HPDE6-E6E7 (cell line): Measurements from ENCODE around the gene C3orf49.

ENCODE experiments used
- DNase-seq: peaks from one replicate; pipeline ENCODE4 v3.0.0; 2011; ENCODE audit warnings: missing footprints; ENCODE audit errors: extremely low spot score

C3orf49 gene, protein sequence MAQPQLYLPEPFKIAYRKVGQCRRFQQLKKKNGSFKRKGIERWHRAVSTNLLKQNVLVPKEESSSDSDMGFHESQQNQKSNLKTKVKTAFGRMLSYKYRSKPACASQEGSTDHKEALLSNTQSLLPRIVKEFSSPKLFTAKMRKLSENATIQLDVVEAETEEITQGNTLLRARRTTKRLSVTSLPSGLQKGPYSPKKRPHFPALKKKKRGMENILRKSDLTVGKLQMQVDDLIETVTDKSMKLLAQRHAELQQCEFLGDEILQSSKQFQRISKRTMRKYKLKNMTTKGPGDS

DNA sequence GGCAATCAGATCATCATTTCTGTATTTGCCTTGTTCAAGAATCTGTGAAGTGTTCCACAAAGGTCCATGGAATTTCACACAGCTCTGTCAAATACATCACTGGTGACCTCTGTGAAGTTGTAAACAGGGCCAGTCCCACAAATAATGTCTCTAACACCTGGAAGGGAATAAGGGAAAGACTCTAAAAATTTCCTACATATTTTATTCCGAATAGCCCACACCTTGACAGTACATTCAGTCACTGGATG lies at the start of gene C3orf49:
Gene C3orf49, plus strand, starts transcription at position 149 of the 248 bp plus-strand sequence. CDS start 173 bp downstream, outside the sequence.
- no peak for DNase-seq

DNA sequence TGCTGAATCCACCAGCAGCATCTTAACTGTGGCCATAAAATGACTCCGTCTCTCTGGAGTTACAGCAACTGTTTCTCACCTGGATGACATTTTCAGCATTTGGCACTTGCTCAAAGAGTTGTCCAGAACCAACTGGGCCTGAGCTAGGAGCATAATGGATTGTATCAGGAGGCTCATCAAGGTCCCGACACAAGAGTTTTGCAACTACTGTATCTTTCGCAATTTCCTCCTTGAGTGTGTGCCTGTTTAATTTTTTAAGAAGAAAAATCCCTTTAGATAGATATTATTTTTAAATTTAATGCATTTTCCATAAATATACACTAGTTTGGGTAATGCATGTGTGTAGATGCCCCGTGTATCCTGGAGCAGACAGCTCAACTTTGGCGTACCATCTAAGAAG lies 44.3 kb upstream of the C3orf49 start:
- no peak for DNase-seq

DNA sequence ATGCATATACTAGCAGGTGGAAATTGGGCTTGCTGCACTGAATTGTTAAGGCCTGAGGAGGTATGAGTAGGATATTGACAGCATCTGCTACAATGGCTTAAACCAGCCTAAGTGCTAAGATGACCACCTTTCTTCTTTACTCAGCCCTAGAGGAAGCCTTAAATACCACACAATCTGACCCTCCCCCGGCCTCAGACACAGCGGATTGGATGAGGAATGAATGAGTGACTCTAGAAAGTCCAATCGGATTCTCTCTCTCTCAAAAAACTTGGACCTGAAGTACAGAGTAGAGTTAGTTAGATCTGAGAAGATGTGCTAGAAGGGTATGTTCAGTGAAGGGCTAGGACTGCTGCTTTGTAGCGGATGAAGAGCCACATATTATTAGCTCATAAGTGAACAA lies 39.9 kb upstream of the C3orf49 start:
- no peak for DNase-seq

DNA sequence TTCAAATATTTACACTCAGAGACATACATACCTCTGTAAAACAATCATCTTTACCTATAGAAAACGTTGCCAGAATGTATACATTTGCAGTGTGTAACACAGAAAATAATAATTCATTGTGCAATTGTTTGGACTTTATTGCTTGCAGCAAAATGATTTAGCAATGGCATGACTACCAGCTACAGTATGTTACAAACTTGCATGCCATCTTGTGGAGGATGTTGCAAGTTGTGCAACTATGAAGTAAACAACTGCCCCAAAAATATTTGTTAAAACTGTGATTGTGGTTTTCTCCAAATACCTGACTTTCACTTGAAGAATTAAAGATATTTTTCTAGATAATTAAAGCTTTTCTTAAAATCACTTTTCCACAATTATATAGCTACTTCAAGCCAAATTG lies 27.1 kb upstream of the C3orf49 start:
- DNase-seq = peak; percentile 6

DNA sequence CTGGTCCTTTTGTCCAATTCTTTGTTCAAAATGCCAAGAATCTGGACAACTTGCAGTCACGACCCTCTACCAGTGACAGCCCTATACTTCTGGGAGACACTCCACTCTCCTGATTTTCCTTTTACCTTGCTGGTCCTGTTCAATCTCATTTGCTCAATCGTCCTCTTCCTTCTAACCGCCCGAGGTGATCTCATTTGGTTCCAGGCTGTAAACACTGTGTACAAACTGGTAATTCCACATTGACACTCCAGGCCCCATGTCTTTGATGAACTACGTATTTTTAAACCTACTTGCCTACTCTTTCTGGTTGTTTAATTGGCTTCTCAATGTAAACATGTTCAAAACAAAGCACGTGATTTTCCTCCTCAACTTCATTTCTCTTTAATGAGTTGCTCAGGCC lies 23.7 kb upstream of the C3orf49 start:
- DNase-seq = no peak

DNA sequence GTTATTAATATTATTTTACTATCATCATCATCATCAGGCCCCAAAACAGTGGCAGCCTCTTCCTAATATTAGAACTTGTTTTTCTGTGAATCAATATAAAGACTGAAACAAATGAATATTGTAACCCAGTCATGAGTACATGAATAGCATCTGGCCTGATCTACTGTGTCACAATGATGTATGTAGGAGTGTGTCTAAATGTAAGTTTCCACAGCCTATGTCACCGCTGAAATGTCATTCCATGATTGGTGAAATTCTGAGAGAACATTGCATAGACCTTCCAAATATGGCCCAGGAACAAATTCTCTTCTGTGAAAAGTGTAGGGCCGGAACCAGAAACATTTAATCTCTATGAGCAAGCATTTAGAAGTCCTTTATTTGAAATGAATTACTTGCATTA lies 20.6 kb upstream of the C3orf49 start:
- no peak for DNase-seq

DNA sequence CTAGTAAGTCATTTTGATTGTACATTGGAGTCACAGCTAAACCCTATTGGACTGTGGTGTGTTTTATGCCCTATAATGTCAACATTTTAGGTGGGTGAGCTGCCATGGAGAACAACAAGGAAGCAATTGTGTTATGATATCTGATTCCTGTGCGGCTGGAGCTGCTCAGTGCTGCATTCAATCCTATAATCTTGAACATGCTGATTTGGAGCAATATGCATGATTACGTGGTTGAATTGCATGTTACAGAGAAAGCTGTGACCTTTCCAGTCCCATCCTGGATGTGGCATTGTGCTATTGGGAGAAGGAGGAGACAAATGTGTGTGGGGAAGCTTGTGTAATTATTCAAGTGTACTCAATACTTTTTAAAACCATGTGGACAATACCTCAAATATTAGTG lies 20.1 kb upstream of the C3orf49 start:
- DNase-seq = no peak

DNA sequence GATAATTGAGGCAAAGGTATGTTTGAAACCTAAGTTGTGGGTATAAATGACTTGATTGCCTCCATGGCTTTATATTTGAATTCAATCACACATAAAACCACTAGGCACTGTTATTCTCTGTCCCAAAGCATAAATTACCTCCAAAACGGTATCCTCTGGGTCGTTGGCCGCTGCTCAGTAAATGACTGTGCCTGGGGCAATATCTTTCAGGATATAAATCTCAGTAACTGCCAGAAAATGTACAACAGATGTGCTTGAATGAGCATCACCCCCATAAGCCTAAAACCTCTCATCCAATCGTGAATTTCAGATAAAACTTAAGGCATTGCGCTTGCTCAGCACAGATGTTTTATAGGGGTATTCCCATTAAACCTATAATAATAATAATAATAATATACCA lies 19.0 kb upstream of the C3orf49 start:
- no peak for DNase-seq

DNA sequence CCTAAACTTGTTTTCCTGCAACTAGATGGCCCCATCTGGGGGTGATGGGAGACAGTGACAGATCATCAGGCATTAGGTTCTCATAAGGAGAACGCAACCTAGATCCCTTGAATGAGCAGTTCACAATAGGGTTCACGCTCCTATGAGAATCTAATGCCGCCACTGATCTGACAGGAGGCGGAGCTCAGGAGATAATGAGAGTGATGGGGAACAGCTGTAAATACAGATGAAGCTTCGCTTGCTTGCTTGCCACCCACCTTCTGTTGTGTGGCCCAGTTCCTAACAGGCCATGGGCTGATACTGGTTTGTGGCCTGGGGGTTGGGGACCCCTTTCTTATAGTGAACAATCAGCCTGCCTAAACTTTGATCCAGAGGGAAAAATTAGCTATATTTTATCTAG lies 15.2 kb upstream of the C3orf49 start:
- no peak for DNase-seq

DNA sequence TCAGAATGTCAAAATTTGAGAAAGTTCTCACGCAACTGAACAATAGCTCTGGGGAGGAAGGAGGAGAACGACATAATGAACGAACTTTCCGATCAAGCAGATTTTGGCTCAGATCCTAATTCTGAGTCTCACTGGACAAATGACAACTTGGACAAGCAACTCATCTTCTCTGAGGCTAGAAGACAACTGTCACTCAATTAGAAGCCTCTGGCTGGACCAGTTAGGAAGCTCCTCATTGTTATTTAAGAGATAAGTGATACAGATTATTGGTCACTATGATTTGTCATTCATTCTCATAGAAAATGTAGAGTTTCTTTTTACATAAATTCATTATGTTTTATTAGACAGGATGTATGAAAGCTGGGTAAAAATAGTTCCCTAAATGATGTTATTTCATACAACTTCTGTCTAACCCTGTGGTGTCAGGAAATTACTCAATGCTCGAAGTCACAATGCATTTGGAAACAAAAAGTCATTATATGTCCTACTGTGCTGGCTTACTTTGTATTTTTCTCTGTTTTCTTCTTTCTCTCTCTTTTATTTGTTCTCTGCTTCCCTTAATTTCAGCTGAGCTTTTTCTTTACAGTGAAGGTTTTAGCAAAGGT lies 11.0 kb upstream of the C3orf49 start:
- DNase-seq = no peak

DNA sequence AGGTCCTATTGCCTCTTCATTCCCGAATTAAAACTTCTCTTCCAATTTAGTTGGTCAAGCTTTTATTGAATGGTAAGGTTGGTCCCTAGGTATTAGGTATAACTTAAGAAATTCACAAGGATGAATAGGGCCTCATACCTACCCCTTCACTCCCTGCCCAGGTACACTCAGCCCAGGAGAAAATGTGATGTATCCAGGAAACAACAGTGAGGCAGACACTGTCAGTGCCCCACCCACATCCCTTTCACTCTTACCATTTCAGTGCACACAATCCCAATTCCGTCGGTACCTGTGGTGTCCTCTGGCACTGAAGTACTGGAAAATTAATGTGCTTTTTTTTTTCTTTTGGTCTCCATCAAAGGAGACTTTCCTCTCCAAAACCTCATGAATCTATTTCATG lies 10.5 kb upstream of the C3orf49 start:
- DNase-seq = no peak

DNA sequence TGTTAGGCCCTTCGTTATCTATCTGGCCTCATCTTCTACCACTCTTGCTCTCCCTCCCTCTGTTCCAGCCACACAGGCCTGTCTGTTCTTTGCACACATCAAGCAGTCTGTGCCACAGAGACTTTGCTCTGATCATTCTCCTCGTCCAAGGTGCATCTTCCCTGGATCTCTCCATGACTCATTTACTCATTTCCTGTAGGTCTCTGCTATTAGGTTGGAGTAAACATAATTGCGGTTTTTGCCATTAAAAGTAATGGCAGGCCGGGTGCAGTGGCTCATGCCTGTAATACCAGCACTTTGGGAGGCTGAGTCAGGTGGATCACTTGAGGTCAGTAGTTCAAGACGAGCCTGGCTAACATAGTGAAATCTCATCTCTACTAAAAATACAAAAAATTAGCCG lies 9.5 kb upstream of the C3orf49 start:
- DNase-seq = peak; percentile 25

DNA sequence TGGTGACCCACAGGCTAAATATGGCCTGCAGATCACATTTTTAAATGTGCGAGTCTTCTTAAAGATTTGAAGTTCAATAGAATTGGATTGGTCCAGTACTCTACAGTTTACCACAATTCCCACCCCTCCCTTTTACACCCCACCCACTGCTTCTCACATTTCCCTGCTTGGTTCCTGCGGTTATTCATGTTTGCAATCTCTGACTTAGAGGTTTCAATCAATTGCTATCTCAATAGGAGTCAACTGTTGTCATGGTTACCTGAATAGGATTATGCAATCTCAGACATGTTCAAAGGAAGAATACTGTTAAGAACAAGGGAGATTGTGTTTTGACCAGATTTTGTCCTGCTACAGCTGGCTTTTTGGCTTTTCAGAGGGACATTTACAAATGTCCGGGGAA lies 4.9 kb upstream of the C3orf49 start:
- DNase-seq = no peak

DNA sequence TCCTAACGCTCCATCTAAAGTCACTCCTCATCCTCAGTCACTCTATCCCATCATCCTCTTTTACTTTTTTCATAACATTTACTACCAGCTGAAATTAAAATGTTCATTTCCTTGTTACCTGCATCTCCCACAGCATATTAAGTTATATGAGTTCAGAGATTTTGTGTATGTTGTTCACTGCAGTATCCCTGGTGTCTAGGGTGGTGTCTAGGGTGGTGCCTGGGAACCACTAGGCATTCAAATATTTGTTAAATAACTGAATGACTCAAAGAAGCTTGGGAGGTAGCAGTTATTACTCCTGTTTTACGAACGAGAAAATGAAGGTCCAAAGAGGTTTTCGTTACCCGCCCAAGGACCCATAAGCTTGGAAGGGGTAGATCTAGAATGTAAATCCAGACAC lies 1.9 kb upstream of the C3orf49 start:
- DNase-seq = no peak

DNA sequence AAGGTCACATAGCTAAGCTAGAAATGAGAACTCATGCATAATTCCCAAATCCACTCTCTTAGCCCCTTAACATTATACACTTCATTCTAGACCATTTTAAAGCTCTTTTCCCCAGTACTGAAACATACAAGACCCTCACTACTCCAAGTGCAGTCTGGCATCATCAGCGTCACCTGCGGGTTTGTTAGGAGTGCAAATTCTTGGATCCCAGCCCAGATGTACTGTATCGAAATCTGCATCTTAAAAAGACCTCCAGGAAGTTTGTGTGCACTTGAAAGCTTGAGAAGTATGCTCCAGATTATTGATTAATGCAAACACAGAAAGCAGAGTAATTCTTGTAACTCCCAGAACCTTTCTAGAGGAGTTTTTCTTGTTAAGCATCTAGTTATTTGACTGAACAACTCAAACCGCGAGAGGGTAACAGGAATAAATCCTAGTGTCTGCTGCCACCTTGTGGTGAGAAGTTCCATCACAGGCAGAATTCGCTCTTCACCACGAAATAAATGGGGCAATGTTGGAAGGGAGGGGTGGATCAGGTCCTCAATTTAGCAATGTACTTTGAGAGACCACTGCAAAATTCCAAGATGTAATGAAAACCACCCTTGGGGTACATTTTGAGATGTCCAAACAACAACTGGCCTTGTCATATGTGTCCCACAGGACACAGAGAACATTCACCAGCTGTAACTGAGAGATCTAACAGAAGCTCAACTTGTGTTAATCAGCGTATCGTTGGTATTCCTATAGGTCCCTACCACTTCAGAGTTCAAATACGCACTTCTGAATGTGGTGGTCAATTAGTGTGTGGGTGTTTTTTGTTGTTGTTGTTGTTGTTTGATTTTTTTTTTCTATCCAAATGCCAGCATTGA lies 583 bp upstream of the C3orf49 start:
- DNase-seq = no peak

DNA sequence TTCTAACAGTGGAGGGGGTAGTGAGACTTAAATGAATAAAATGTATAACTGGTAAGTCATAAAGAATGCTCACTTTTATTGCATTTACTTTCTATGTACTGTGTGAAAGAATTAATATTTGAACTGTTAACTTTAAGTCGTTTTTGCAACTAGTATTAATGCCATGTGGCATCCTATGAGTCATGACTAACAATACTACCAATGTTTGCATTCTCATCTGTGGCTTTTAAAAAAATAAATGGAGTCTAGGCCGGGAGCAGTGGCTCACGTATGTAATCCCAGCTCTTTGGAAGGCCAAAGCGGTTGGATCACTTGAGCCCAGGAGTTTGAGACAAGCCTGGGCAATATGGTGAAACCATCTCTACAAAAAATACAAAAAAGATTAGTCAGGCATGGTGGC lies 5.2 kb downstream of the C3orf49 start:
- DNase-seq = peak; percentile 6

DNA sequence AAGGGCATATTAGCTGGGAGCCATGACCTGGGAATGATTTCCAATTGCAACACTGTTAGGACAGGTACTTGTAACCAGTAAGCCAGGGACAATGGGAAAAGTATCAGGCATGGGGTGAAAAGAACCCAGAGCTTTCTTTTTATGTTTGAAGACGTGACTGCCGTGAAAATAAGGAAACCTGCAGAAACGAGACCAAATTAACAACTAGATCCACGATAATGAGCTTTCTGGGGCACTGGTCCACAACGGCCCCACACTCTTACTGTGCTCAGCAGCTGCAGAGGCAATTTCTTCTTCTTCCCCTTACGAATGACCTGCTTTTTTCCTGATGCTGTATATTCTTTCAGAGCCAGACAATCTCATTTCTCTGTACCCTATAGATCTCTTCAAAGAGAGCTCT lies 11.4 kb downstream of the C3orf49 start:
- DNase-seq = no peak

DNA sequence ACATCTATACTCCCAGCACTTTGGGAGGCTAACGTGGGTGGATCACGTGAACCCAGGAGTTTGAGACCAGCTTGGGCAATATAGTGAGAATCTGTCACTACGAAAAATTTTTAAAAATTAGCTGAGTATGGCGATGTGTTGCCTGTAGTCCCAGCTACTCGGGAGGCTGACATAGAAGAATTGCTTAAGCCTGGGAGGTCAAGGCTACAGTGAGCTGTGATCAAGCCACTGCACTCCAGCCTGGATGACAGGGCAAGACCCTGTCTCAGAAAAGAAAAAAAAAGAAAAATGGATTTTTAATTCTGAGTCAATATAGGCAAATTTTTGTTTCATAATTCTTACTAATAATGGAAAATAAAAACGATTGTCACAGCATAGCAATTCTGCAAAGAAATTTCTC lies 13.3 kb downstream of the C3orf49 start:
- DNase-seq = no peak

DNA sequence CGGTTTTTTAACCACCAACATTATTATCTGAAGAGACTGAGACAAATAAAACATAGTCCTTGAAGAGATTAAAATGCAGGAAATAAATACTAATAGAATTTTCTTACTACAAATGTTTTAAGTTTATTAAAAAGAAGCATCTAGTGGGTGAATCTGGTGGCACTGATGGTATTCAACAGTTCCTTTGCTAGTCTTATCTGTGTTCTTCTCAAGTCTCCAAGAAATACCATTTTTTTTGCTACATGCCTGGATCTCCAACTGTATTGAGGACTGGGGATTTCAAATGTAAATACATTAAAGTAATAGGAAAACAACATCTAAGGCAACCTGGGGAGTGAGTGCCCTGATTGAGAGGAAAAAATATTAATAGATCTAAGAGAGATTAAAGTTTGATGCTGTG lies 22.6 kb downstream of the C3orf49 start:
- no peak for DNase-seq

DNA sequence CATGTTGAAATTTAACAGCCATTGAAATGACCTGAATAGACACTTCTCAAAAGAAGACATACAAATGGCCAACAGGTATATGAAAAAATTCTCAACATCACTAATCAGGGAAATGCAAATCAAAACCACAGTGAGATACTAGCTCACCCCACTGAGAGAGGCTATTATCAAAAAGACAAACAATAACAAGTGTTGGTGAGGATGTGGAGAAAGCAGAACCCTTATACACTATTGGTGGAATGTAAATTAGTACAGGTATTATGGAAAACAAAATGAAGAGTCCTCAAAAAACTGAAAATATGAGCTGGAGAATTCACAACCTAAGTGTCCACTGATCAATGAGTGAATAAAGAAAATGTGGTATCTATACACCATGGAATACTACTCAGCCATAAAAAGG lies 23.0 kb downstream of the C3orf49 start:
- no peak for DNase-seq

DNA sequence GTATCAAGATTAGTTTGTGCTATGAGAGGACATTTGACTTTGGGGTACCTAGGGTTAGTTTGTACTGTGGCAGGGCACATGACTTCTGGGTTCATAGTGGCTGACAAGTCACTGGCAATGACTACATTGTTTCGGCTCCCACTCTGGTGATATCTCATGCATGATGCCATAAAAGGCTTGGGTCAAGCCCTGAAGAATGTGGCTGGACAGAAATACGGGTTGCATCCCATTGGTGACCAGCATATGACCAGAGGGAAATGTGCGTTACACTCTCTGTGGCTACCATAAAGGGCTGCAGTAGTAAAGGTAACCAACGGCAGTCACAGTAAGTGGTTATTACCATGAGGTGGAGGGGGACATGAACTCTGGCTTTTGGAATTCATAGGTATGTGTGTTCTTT lies 26.1 kb downstream of the C3orf49 start:
- DNase-seq = no peak

DNA sequence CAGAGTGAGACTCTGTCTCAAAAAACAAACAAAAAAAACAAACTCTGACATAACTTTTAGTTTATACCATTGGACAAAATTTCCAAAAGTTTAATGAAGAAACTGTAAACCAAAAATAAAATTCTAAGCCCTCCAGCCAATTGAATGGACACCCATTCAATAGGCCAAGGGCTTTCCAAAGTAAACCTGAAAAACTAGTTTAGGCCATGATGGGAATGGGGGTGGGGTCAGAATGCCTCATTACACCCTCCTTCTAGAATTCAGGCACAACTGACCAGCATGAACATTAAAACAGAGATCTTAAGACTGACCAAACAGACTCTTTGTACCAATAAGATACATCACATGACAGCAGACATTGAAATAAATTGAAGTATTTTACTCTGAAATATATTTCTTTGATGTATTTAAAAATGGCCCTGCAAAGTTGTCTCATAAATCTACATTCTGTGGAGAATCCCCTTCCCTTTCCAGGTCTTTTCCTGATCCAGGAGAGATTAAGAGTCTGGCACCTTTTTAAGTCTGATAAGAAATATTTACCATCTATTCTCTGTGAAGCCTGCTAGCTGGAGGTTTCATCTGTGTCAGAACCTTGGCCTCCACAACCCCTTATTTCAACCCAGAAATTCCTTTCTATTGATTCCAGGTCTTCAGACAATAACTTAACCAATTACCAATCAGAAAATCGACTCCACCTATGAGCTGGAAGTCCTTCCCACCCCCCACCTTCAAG lies 28.8 kb downstream of the C3orf49 start:
- no peak for DNase-seq

DNA sequence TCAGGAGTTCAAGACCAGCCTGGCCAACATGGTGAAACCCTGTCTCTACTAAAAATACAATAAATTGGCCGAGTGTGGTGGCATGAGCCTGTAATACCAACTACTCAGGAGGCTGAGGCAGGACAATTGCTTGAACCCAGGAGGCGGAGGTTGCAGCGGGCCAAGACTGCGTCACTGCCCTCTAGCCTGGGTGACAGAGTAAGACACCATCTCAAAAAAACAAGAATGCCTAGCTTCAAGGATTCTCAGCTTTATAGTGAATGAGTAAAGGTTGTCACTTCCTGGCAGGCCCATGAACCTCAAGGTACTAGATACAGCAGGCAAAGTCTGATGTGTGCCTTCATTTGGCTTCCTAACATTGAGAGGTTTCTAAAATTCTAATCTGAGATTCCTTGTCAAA lies 30.1 kb downstream of the C3orf49 start:
- DNase-seq = no peak
